ENCODE measurements around the gene TCERG1. TPM values are rescaled to one million over a fixed set of nuclear protein-coding genes. Genes with fewer than 3 reads are reported as not detected.

TCERG1 gene
- total RNA-seq, 4 donors from 2014 or later, result 63.0 to 232 (median 104) TPM

DNA sequence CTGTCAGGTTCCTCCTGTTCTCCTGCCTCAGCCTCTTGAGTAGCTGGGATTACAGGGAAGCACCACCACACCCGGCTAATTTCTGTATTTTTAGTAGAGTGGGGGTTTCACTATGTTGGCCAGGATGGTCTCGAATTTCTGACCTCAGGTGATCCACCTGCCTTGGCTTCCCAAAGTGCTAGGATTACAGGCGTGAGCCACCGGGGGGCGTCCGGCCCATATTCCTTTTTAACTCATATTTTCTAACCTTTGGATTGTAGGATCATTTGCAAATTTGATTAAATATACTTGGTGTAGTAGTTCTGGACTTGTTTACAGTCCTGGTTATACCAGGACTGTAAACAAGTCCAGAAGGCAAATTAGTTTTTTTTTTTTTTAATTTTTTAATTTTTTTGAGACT is 4.3 kb downstream of the TCERG1 start:
- Histone ChIP-seq H3K9me3 (no peaks in the 10 kb centered on the region), H3K27ac (no peak overlapping the region), H3K36me3 (peaks cover 0 to 14% (median 0%) of the 10 kb centered on the region in 3 donors), H3K4me1 (peaks cover 0 to 34% (median 2%) of the 10 kb centered on the region in 4 donors), H3K4me3 (no peak overlapping the region), H3K27me3 (no peaks in the 10 kb centered on the region)
- DNase-seq, result no peak
- TF ChIP-seq POLR2A (IDR thresholded peaks at IDR 0.05) (no peak), CTCF (IDR thresholded peaks at IDR 0.05) (no peak)

DNA sequence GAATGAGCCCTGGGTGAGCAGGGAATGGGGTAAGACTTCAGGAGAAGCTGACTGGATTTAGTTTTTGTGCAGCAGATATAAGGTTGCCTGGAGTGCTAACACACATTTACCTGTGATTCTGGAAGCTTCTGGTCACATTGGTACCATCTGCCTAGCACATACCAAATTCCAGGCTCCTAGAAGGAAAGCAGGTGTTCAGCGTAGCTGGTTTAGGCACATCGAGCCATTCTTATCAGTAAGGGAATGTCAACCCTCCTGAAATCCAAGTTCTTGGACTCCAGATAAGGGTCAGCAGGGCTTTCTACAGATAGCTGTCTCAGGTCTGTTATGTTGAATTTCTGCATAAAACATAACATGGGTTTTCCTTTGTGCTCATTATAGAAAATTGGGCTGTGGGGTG is 10.3 kb downstream of the TCERG1 start:
- Histone ChIP-seq H3K4me3 (no peak overlapping the region), H3K36me3 (peaks cover 0 to 67% (median 0%) of the 10 kb centered on the region in 3 donors), H3K4me1 (no peaks in the 10 kb centered on the region), H3K9me3 (no peaks in the 10 kb centered on the region), H3K27ac (no peak overlapping the region), H3K27me3 (no peaks in the 10 kb centered on the region)
- TF ChIP-seq POLR2A (IDR thresholded peaks at IDR 0.05), result no peak
- TF ChIP-seq CTCF (IDR thresholded peaks at IDR 0.05), result no peak
- DNase-seq, result no peak

GRCh38 chr5:146458894-146459293 is 11.8 kb downstream of the TCERG1 start:
- DNase-seq, result no peak
- H3K4me3 ChIP-seq, result no peak overlapping the region
- no peaks in the 10 kb centered on the region for H3K27me3 ChIP-seq
- H3K9me3 ChIP-seq, result no peaks in the 10 kb centered on the region
- H3K27ac ChIP-seq, result no peak overlapping the region
- no peak for TF ChIP-seq CTCF (IDR thresholded peaks at IDR 0.05)
- TF ChIP-seq POLR2A (IDR thresholded peaks at IDR 0.05), result no peak
- H3K4me1 ChIP-seq, result no peaks in the 10 kb centered on the region
- peaks cover 0 to 74% (median 0%) of the 10 kb centered on the region in 3 donors for H3K36me3 ChIP-seq

GRCh38 chr5:146461319-146461718 is 14.2 kb downstream of the TCERG1 start:
- H3K9me3 ChIP-seq, result no peaks in the 10 kb centered on the region
- H3K36me3 ChIP-seq, result peaks cover 0 to 79% (median 0%) of the 10 kb centered on the region in 3 donors
- no peaks in the 10 kb centered on the region for H3K4me1 ChIP-seq
- no peak for DNase-seq
- no peak overlapping the region for H3K4me3 ChIP-seq
- no peaks in the 10 kb centered on the region for H3K27me3 ChIP-seq
- no peak overlapping the region for H3K27ac ChIP-seq
- TF ChIP-seq CTCF (IDR thresholded peaks at IDR 0.05) (no peak), POLR2A (IDR thresholded peaks at IDR 0.05) (no peak)

DNA sequence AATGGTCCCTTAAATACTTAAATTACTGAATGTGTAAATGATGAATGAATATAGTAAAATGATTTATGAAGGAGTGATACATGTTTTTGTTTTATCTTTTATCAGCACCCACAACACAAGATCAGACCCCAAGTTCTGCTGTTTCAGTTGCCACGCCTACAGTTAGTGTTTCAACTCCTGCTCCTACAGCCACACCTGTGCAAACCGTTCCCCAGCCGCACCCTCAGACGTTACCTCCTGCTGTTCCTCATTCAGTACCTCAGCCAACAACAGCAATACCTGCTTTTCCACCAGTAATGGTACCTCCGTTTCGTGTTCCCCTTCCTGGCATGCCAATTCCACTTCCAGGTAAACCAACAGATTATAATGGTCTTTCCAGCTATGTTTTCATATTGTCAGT is 16.3 kb downstream of the TCERG1 start:
- Histone ChIP-seq H3K27ac (no peak overlapping the region), H3K4me1 (no peaks in the 10 kb centered on the region), H3K9me3 (no peaks in the 10 kb centered on the region), H3K27me3 (no peaks in the 10 kb centered on the region), H3K36me3 (peaks cover 0 to 68% (median 0%) of the 10 kb centered on the region in 3 donors), H3K4me3 (no peak overlapping the region)
- no peak for TF ChIP-seq CTCF (IDR thresholded peaks at IDR 0.05)
- no peak for TF ChIP-seq POLR2A (IDR thresholded peaks at IDR 0.05)
- DNase-seq, result no peak

Measured in Peyer's patch (tissue), 4 donors.